GM23248 (cell line): ENCODE measurements around the gene SLC25A18.

ENCODE experiments used
- EZH2 ChIP-seq: fragments of 200-600 bp; sonication (generic); IDR thresholded peaks from 2 replicates; pipeline ENCODE4 v1.6.1; 2018; ENCODE audit warnings: antibody characterized with exemption, mild to moderate bottlenecking; ENCODE audit not compliant: insufficient read depth, poor library complexity, severe bottlenecking
- EZH2phosphoT487 ChIP-seq: fragments of 200-600 bp; sonication (generic); IDR thresholded peaks from 2 replicates; pipeline ENCODE4 v1.6.1; 2018; ENCODE audit warnings: antibody characterized with exemption, moderate library complexity, mild to moderate bottlenecking, low read depth; ENCODE audit not compliant: insufficient read depth

DNA sequence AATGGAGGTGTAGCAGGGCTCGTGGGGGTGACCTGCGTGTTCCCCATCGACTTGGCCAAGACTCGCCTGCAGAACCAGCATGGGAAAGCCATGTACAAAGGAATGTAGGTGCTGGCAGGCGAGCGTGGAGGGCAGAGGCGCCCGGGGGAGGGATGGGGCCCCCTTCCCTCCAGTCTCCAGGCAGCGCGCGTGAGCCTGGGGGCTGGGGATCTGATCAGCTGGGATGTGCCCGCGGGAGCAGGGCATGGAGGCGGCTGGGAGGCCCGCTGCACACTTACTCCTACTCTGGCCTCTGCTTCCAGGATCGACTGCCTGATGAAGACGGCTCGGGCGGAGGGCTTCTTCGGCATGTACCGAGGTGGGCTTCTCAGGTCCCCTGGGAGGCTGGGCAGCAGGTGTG lies 17.8 kb downstream of the SLC25A18 start:
- TF ChIP-seq EZH2 (no peak), EZH2phosphoT487 (no peak)
